ENCODE data around the gene LRRC59. TPM values are rescaled to one million over a fixed set of nuclear protein-coding genes. Genes with fewer than 3 reads are reported as not detected.

LRRC59 gene
- total and polyA plus RNA-seq, 11 donors = 13.7 to 150 (median 28.6) TPM

GRCh38 chr17:50359005-50359699, 38.2 kb downstream of the LRRC59 start:
- no peak for TF ChIP-seq POLR2A (IDR thresholded peaks at IDR 0.05)
- no peak for TF ChIP-seq CTCF (IDR thresholded peaks at IDR 0.05)
- Histone ChIP-seq H3K4me1 (peaks cover 0 to 22% (median 8%) of the 10 kb centered on the region in 12 donors), H3K27me3 (no peaks in the 10 kb centered on the region), H3K9me3 (no peaks in the 10 kb centered on the region), H3K27ac (no peak overlapping the region), H3K36me3 (peaks cover 0 to 71% (median 64%) of the 10 kb centered on the region in 9 donors), H3K4me3 (no peak overlapping the region)
- WGBS, 4 donors = 80 to 83% (median 82%) methylated on average over 5 of the region's 5 CpGs
- ATAC-seq (peak in 1 of 4 donors; percentile 6), DNase-seq (no peak)
- intact Hi-C loops (cut with DNase I) = no loop called here

GRCh38 chr17:50358177-50358576, 39.1 kb downstream of the LRRC59 start:
- ATAC-seq (no peak), DNase-seq (no peak)
- Histone ChIP-seq H3K27me3 (no peaks in the 10 kb centered on the region), H3K36me3 (peaks cover 0 to 79% (median 73%) of the 10 kb centered on the region in 9 donors), H3K9me3 (no peaks in the 10 kb centered on the region), H3K27ac (no peak overlapping the region), H3K4me3 (no peak overlapping the region), H3K4me1 (peaks cover 0 to 22% (median 8%) of the 10 kb centered on the region in 12 donors)
- intact Hi-C loops (cut with DNase I) = no loop called here
- TF ChIP-seq CTCF (IDR thresholded peaks at IDR 0.05) (no peak), POLR2A (IDR thresholded peaks at IDR 0.05) (no peak)
- WGBS, 4 donors = 92 to 96% (median 95%) methylated on average over 2 to 17 of the region's 17 CpGs

GRCh38 chr17:50356892-50357510, 40.3 kb downstream of the LRRC59 start:
- no peak overlapping the region for H3K4me3 ChIP-seq
- DNase-seq (peak in 1 of 5 donors; percentile 20), ATAC-seq (no peak)
- H3K36me3 ChIP-seq = peaks cover 0 to 79% (median 73%) of the 10 kb centered on the region in 9 donors
- intact Hi-C loops (cut with DNase I) = no loop called here
- H3K9me3 ChIP-seq = no peaks in the 10 kb centered on the region
- peaks cover 0 to 21% (median 2%) of the 10 kb centered on the region in 12 donors for H3K4me1 ChIP-seq
- no peak overlapping the region for H3K27ac ChIP-seq
- no peak for TF ChIP-seq POLR2A (IDR thresholded peaks at IDR 0.05)
- TF ChIP-seq CTCF (IDR thresholded peaks at IDR 0.05) = no peak
- WGBS, 4 donors = 96 to 99% (median 97%) methylated on average over 5 to 12 of the region's 12 CpGs
- no peaks in the 10 kb centered on the region for H3K27me3 ChIP-seq

- Histone ChIP-seq H3K9me3 (no peaks in the 10 kb centered on the region), H3K4me3 (no peak overlapping the region), H3K27ac (no peak overlapping the region), H3K4me1 (peaks cover 0 to 17% (median 0%) of the 10 kb centered on the region in 12 donors), H3K27me3 (no peaks in the 10 kb centered on the region), H3K36me3 (peaks cover 0 to 79% (median 73%) of the 10 kb centered on the region in 9 donors)
- TF ChIP-seq CTCF (IDR thresholded peaks at IDR 0.05) (no peak), POLR2A (IDR thresholded peaks at IDR 0.05) (no peak)
- intact Hi-C loops (cut with DNase I) = no loop called here
- DNase-seq (peak in 1 of 5 donors; percentile 49), ATAC-seq (no peak)
- WGBS, 4 donors = 87 to 100% (median 93%) methylated on average over 1 to 12 of the region's 12 CpGs
Observed at GRCh38 chr17:50356418-50356817, 40.9 kb downstream of the LRRC59 start.
